OCI-LY3 (cell line): ENCODE measurements around the gene SPARCL1.

Experiments
- H2AFZ ChIP-seq: fragments of 200-600, 300-600 bp; shearing (Covaris generic); 2 replicates; pipeline ENCODE4 v1.6.0; 2014; ENCODE audit warnings: antibody characterized with exemption, low read depth, low read length
- H3K27ac ChIP-seq: fragments of 200-600, 300-600 bp; sonication (generic); 2 replicates; pipeline ENCODE4 v1.5.1; 2014; ENCODE audit warnings: mild to moderate bottlenecking, low read length, moderate library complexity, mixed read lengths
- H3K27me3 ChIP-seq: fragments of 200-600, 300-600 bp; sonication (generic); 2 replicates; pipeline ENCODE4 v1.6.1; 2014; ENCODE audit warnings: low read depth, low read length, mixed read lengths
- H3K36me3 ChIP-seq: fragments of 200-600, 300-600 bp; sonication (generic); replicated peaks from 2 replicates; pipeline ENCODE3; 2014; ENCODE audit warnings: low read depth, low read length, mixed read lengths
- H3K4me1 ChIP-seq: fragments of 300-600, 200-600 bp; sonication (generic); 2 replicates; pipeline ENCODE4 v1.6.1; 2014; ENCODE audit warnings: low read length, mixed read lengths
- H3K4me2 ChIP-seq: fragments of 200-600, 300-600 bp; sonication (generic); 2 replicates; pipeline ENCODE4 v1.6.1; 2014; ENCODE audit warnings: low read length, mixed read lengths
- H3K4me3 ChIP-seq: fragments of 300-600, 200-600 bp; sonication (generic); 2 replicates; pipeline ENCODE4 v1.5.1; 2014; ENCODE audit warnings: antibody characterized with exemption, mild to moderate bottlenecking, low read length, moderate library complexity
- H3K79me2 ChIP-seq: fragments of 300-600, 200-600 bp; shearing (Covaris generic); 2 replicates; pipeline ENCODE4 v1.6.1; 2014; ENCODE audit warnings: mild to moderate bottlenecking, low read length, mixed read lengths
- H3K9ac ChIP-seq: fragments of 300-600, 200-600 bp; shearing (Covaris generic); 2 replicates; pipeline ENCODE4 v1.6.0; 2014; ENCODE audit warnings: mild to moderate bottlenecking, low read length, moderate library complexity
- H3K9me3 ChIP-seq: fragments of 200-600, 300-600 bp; shearing (Covaris generic); 2 replicates; pipeline ENCODE4 v1.6.1; 2014; ENCODE audit warnings: low read length, mixed read lengths; ENCODE audit not compliant: insufficient read depth
- H4K20me1 ChIP-seq: fragments of 200-600, 300-600 bp; sonication (generic); 2 replicates; pipeline ENCODE4 v1.6.1; 2016; ENCODE audit warnings: low read length, mixed read lengths; ENCODE audit not compliant: insufficient read depth
- CTCF ChIP-seq: fragments of 200-600, 300-600 bp; sonication (generic); IDR thresholded peaks from 2 replicates; pipeline ENCODE4 v1.5.1; 2014; ENCODE audit warnings: antibody characterized with exemption, low read length, low read depth
- EZH2phosphoT487 ChIP-seq: fragments of 200-600 bp; shearing (Covaris generic); IDR thresholded peaks from 2 replicates; pipeline ENCODE4 v1.6.1; 2018; ENCODE audit warnings: antibody characterized with exemption, mixed run types, low read depth

The SPARCL1 gene

DNA sequence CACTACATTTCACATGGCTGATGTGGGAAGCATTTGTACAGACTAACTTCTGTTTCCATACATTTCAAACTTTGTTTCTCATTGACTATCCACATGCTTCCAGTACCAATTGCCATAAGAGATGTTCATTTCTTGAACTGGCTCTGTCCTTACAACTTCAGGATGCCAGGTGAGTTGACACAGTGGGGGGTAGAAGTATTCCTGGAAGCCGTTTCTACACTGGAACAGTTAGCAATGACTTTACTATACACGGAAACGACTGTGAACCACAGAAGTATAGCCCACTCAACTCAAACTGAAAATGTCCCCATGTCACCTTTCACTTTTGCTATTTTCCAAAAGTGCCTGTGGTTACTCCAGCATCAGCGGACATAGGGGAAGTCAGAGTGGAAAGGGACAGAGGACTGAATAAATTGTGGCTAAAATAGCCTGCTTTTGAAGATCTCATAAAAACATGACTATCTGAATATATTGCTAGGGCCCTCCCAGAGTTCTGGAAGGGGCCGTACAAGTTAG is 41.2 kb upstream of the SPARCL1 start:
- Histone ChIP-seq H2AFZ (peak overlapping the region; percentile 15; the same call in 1 of the 2 replicates), H3K4me3 (no peak overlapping the region), H3K79me2 (no peaks in the 10 kb centered on the region), H3K27ac (no peak overlapping the region), H3K4me2 (no peak overlapping the region), H3K27me3 (no peaks in the 10 kb centered on the region), H3K4me1 (no peaks in the 10 kb centered on the region), H3K36me3 (no peaks in the 10 kb centered on the region), H4K20me1 (no peaks in the 10 kb centered on the region), H3K9me3 (no peaks in the 10 kb centered on the region), H3K9ac (no peak overlapping the region)
- TF ChIP-seq CTCF (no peak), EZH2phosphoT487 (no peak)

DNA sequence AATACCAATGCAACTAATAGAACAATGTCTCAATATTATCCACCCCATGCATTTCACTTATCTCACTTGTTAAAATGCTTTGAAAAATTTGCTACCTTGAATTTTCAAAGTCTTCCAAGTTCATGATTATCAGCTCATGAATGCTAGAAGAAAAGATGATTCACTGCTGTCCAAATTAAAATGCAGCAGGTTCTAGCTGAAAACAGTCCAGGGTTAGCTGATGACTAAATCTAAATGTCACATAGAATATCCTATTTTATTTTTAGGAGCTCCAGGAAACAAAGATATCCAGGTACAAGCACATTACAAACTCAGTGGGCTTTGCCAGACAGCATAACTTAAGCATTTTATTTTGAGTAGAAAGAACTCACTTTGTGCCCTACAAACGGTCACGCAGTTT is 38.0 kb upstream of the SPARCL1 start:
- Histone ChIP-seq H3K9me3 (no peaks in the 10 kb centered on the region), H3K4me3 (no peak overlapping the region), H3K27me3 (no peaks in the 10 kb centered on the region), H3K4me1 (no peaks in the 10 kb centered on the region), H3K9ac (no peak overlapping the region), H3K27ac (no peak overlapping the region), H3K4me2 (no peak overlapping the region), H2AFZ (no peak overlapping the region), H3K79me2 (no peaks in the 10 kb centered on the region), H3K36me3 (no peaks in the 10 kb centered on the region), H4K20me1 (no peaks in the 10 kb centered on the region)
- TF ChIP-seq CTCF (no peak), EZH2phosphoT487 (no peak)

DNA sequence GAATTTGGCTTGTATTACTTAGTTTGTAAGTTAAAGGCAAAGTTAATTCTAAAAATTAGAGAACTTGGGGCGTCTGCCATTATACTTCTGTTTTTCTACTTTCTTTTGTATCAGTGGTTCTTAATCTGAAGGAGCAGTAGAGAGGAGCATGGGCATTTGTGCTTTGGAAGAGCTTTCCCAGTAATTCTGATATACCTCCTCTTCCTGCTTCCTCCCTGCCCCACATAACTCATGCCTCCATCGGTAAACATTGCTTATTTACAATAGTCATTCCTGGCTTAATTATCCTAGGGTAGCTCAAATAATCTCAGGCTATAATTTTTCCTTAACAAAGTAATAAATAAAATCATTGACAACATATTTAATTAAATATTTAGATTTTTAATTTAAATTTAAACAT is 37.1 kb upstream of the SPARCL1 start:
- Histone ChIP-seq H3K4me1 (no peaks in the 10 kb centered on the region), H3K4me2 (no peak overlapping the region), H2AFZ (no peak overlapping the region), H3K27me3 (no peaks in the 10 kb centered on the region), H3K27ac (no peak overlapping the region), H4K20me1 (no peaks in the 10 kb centered on the region), H3K4me3 (no peak overlapping the region), H3K36me3 (no peaks in the 10 kb centered on the region), H3K9ac (no peak overlapping the region), H3K9me3 (no peaks in the 10 kb centered on the region), H3K79me2 (no peaks in the 10 kb centered on the region)
- TF ChIP-seq EZH2phosphoT487 (no peak), CTCF (no peak)

GRCh38 chr4:87565746-87566145 is 36.6 kb upstream of the SPARCL1 start:
- H3K79me2 ChIP-seq: no peaks in the 10 kb centered on the region
- H2AFZ ChIP-seq: no peak overlapping the region
- H4K20me1 ChIP-seq: no peaks in the 10 kb centered on the region
- no peak overlapping the region for H3K27ac ChIP-seq
- H3K4me2 ChIP-seq: no peak overlapping the region
- H3K9ac ChIP-seq: no peak overlapping the region
- no peaks in the 10 kb centered on the region for H3K4me1 ChIP-seq
- TF ChIP-seq CTCF (no peak), EZH2phosphoT487 (no peak)
- H3K27me3 ChIP-seq: no peaks in the 10 kb centered on the region
- no peak overlapping the region for H3K4me3 ChIP-seq
- no peaks in the 10 kb centered on the region for H3K9me3 ChIP-seq
- H3K36me3 ChIP-seq: no peaks in the 10 kb centered on the region
